ENCODE measurements around the gene FN1. TPM values are rescaled to one million over a fixed set of nuclear protein-coding genes. Genes with fewer than 3 reads are reported as not detected.

The FN1 gene
- polyA plus RNA-seq, 1 donor (not counting 4 experiments of a cell fraction or from before 2014, with no cell fraction given), result 1,649 TPM

GRCh38 chr2:215413974-215414373, 21.9 kb downstream of the FN1 start:
- Histone ChIP-seq H3K27ac (ENCODE audit: control insufficient read depth, insufficient read depth, low read length) (no peak overlapping the region), H3K9ac (ENCODE audit: control insufficient read depth, extremely low read depth, insufficient read depth, low read length) (no peak overlapping the region), H3K27me3 (ENCODE audit: control insufficient read depth, extremely low read depth, insufficient read depth, low read length) (no peaks in the 10 kb centered on the region), H3K36me3 (ENCODE audit: control insufficient read depth in 2 of 2, extremely low read depth in 1 of 2, insufficient read depth in 2 of 2, low read length in 2 of 2) (peaks cover 0 to 25% of the 10 kb centered on the region in 2 experiments), H3K4me2 (ENCODE audit: control insufficient read depth, extremely low read depth, insufficient read depth, low read depth, low read length) (no peak overlapping the region), H3K9me3 (ENCODE audit: control insufficient read depth, low read depth, low read length) (no peaks in the 10 kb centered on the region), H4K20me1 (ENCODE audit: control insufficient read depth, extremely low read depth, insufficient read depth, low read length) (no peaks in the 10 kb centered on the region), H2AFZ (ENCODE audit: control insufficient read depth, low read length) (no peak overlapping the region), H3K4me3 (ENCODE audit: control insufficient read depth in 2 of 3, extremely low read depth in 1 of 3, insufficient read depth in 2 of 3, low read depth in 1 of 3, low read length in 3 of 3) (no peak overlapping the region), H3K79me2 (ENCODE audit: control insufficient read depth, insufficient read depth, low read length) (no peaks in the 10 kb centered on the region), H3K9me1 (ENCODE audit: control insufficient read depth, extremely low read depth, insufficient read depth, low read length) (no peaks in the 10 kb centered on the region), H3K4me1 (ENCODE audit: control insufficient read depth, extremely low read depth, insufficient read depth, low read length) (peaks cover 14% of the 10 kb centered on the region)
- dilution Hi-C loops (cut with MboI; ENCODE audit: extremely low pct_ligation_motif_present, low sequenced_read_pairs), result no loop called here
- no peak for DNase-seq (ENCODE audit: low read depth, low spot score)
- no peak for FAIRE-seq
- TF ChIP-seq EZH2 (IDR thresholded peaks at IDR 0.05; ENCODE audit: low read length) (no peak), CTCF (optimal IDR thresholded peaks at IDR 0.05 in 1 of 3, IDR thresholded peaks at IDR 0.05 in 1 of 3, conservative IDR thresholded peaks at IDR 0.05 in 1 of 3; ENCODE audit: extremely low read depth in 1 of 3, insufficient read depth in 2 of 3, low read length in 3 of 3) (no peak)

- Histone ChIP-seq H3K4me1 (ENCODE audit: control insufficient read depth, extremely low read depth, insufficient read depth, low read length) (peaks cover 14% of the 10 kb centered on the region), H4K20me1 (ENCODE audit: control insufficient read depth, extremely low read depth, insufficient read depth, low read length) (no peaks in the 10 kb centered on the region), H3K9me1 (ENCODE audit: control insufficient read depth, extremely low read depth, insufficient read depth, low read length) (no peaks in the 10 kb centered on the region), H3K4me2 (ENCODE audit: control insufficient read depth, extremely low read depth, insufficient read depth, low read depth, low read length) (no peak overlapping the region), H3K4me3 (ENCODE audit: control insufficient read depth in 2 of 3, extremely low read depth in 1 of 3, insufficient read depth in 2 of 3, low read depth in 1 of 3, low read length in 3 of 3) (no peak overlapping the region), H3K27ac (ENCODE audit: control insufficient read depth, insufficient read depth, low read length) (no peak overlapping the region), H3K27me3 (ENCODE audit: control insufficient read depth, extremely low read depth, insufficient read depth, low read length) (no peaks in the 10 kb centered on the region), H3K9ac (ENCODE audit: control insufficient read depth, extremely low read depth, insufficient read depth, low read length) (no peak overlapping the region), H3K36me3 (ENCODE audit: control insufficient read depth in 2 of 2, extremely low read depth in 1 of 2, insufficient read depth in 2 of 2, low read length in 2 of 2) (peaks cover 0 to 22% of the 10 kb centered on the region in 2 experiments), H3K79me2 (ENCODE audit: control insufficient read depth, insufficient read depth, low read length) (no peaks in the 10 kb centered on the region), H3K9me3 (ENCODE audit: control insufficient read depth, low read depth, low read length) (no peaks in the 10 kb centered on the region), H2AFZ (ENCODE audit: control insufficient read depth, low read length) (no peak overlapping the region)
- dilution Hi-C loops (cut with MboI; ENCODE audit: extremely low pct_ligation_motif_present, low sequenced_read_pairs), result no loop called here
- no peak for TF ChIP-seq EZH2 (IDR thresholded peaks at IDR 0.05; ENCODE audit: low read length)
- TF ChIP-seq CTCF (optimal IDR thresholded peaks at IDR 0.05 in 1 of 3, IDR thresholded peaks at IDR 0.05 in 1 of 3, conservative IDR thresholded peaks at IDR 0.05 in 1 of 3; ENCODE audit: extremely low read depth in 1 of 3, insufficient read depth in 2 of 3, low read length in 3 of 3), result no peak
- DNase-seq (ENCODE audit: low read depth, low spot score), result no peak
- no peak for FAIRE-seq
These were observed 22.4 kb downstream of the FN1 start for GRCh38 chr2:215413484-215413777.
